BE2C (cell line): ENCODE measurements around the gene STXBP3.

Experiments
- DNase-seq: peaks from one replicate; pipeline ENCODE4 v3.0.0-alpha.2; 2020
- H3K27me3 ChIP-seq: fragments of 250-450 bp; sonication (Bioruptor Pico); 2 replicates; pipeline ENCODE4 v1.5.1; 2020; ENCODE audit warnings: mild to moderate bottlenecking
- H3K36me3 ChIP-seq: fragments of 250-450 bp; sonication (Bioruptor Pico); 2 replicates; pipeline ENCODE4 v1.5.1; 2020; ENCODE audit warnings: mild to moderate bottlenecking
- H3K4me1 ChIP-seq: fragments of 250-450 bp; sonication (Bioruptor Pico); 2 replicates; pipeline ENCODE4 v1.5.1; 2020
- H3K4me3 ChIP-seq: 2 replicates; pipeline ENCODE4 v1.5.1; 2011; ENCODE audit warnings: low read depth, low read length
- H3K9me3 ChIP-seq: fragments of 250-450 bp; sonication (Bioruptor Pico); 2 replicates; pipeline ENCODE4 v1.5.1; 2020
- TF ChIP-seq, protein P1 (sequence below): IDR thresholded peaks from 2 replicates; pipeline ENCODE4 v1.5.1; 2012; ENCODE audit warnings: mild to moderate bottlenecking, low read depth, low read length

STXBP3 gene

DNA sequence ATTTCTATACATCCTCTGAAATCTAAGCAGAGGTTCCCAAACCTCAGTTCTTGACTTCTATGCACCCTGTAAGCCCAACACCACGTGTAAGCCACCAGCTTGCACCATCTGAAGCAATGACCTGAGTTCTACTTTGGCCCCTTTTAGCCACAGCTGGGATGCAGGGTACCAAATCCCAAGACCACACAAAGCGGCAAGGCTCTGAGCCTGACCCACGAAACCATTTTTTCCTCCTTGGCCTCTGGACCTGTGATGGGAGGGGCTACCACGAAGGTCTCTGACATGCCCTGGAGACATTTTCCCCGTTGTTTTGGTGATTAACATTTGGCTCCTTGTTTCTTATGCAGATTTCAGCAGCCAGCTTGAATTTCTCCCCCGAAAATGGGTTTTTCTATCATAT is 38.8 kb downstream of the STXBP3 start:
- TF ChIP-seq, protein P1, sequence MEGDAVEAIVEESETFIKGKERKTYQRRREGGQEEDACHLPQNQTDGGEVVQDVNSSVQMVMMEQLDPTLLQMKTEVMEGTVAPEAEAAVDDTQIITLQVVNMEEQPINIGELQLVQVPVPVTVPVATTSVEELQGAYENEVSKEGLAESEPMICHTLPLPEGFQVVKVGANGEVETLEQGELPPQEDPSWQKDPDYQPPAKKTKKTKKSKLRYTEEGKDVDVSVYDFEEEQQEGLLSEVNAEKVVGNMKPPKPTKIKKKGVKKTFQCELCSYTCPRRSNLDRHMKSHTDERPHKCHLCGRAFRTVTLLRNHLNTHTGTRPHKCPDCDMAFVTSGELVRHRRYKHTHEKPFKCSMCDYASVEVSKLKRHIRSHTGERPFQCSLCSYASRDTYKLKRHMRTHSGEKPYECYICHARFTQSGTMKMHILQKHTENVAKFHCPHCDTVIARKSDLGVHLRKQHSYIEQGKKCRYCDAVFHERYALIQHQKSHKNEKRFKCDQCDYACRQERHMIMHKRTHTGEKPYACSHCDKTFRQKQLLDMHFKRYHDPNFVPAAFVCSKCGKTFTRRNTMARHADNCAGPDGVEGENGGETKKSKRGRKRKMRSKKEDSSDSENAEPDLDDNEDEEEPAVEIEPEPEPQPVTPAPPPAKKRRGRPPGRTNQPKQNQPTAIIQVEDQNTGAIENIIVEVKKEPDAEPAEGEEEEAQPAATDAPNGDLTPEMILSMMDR = no peak
- H3K36me3 ChIP-seq = peaks cover 4% of the 10 kb centered on the region; the same call in 1 of the 2 replicates
- H3K27me3 ChIP-seq = no peaks in the 10 kb centered on the region
- no peak overlapping the region for H3K4me3 ChIP-seq
- no peaks in the 10 kb centered on the region for H3K4me1 ChIP-seq
- H3K9me3 ChIP-seq = peaks cover 3% of the 10 kb centered on the region; the same call in 1 of the 2 replicates
- no peak for DNase-seq

DNA sequence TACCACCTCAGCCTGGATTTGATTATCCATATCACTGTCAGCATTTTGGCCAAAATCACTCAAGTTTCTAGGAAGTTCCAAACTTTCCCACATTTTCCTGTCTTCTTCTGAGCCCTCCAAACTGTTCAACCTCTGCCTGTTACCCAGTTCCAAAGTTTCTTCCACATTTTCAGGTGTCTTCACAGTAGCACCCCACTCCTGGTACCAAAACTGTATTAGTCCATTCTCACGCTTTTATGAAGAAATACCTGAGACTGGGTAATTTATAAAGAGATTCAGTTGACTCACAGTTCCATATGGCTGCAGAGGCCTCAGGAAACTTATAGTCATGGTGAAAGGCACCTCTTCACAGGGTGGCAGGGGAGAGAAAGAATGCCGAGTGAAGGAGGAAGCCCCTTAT is 39.4 kb downstream of the STXBP3 start:
- TF ChIP-seq, protein P1 = no peak
- Histone ChIP-seq H3K36me3 (peaks cover 4% of the 10 kb centered on the region; the same call in 1 of the 2 replicates), H3K27me3 (no peaks in the 10 kb centered on the region), H3K9me3 (peaks cover 3% of the 10 kb centered on the region; the same call in 1 of the 2 replicates), H3K4me1 (no peaks in the 10 kb centered on the region), H3K4me3 (no peak overlapping the region)
- DNase-seq = no peak

GRCh38 chr1:108791790-108792189 is 45.3 kb downstream of the STXBP3 start:
- H3K36me3 ChIP-seq = peaks cover 3% of the 10 kb centered on the region; the same call in 1 of the 2 replicates
- no peak overlapping the region for H3K4me3 ChIP-seq
- TF ChIP-seq, protein P1 = no peak
- no peaks in the 10 kb centered on the region for H3K4me1 ChIP-seq
- no peaks in the 10 kb centered on the region for H3K9me3 ChIP-seq
- DNase-seq = no peak
- no peaks in the 10 kb centered on the region for H3K27me3 ChIP-seq

DNA sequence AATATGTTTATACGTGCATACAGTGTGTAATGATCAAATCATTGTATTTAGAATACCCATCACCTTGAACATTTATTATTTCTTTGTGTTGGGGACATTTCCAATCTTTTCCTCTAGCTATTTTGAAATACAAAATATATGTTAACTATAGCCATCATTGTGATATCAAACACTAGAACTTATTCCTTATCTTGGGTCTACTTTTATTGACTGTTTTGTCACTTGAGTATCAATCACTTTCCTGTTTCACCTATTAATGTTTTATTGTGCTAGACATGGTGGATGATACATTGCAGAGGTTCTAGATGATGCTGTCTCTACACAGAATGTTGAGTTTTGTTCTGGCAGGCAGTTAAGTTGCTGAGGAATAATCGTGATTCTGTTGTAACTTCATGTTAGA is 45.9 kb downstream of the STXBP3 start:
- no peak for DNase-seq
- H3K9me3 ChIP-seq = no peaks in the 10 kb centered on the region
- TF ChIP-seq, protein P1 = no peak
- H3K27me3 ChIP-seq = no peaks in the 10 kb centered on the region
- no peaks in the 10 kb centered on the region for H3K4me1 ChIP-seq
- H3K4me3 ChIP-seq = no peak overlapping the region
- peaks cover 3% of the 10 kb centered on the region; the same call in 1 of the 2 replicates for H3K36me3 ChIP-seq

- Histone ChIP-seq H3K9me3 (no peaks in the 10 kb centered on the region), H3K36me3 (peaks cover 3% of the 10 kb centered on the region; the same call in 1 of the 2 replicates), H3K4me3 (no peak overlapping the region), H3K4me1 (no peaks in the 10 kb centered on the region), H3K27me3 (no peaks in the 10 kb centered on the region)
- DNase-seq = no peak
- TF ChIP-seq, protein P1 = no peak
These were observed 52.5 kb downstream of the STXBP3 start for GRCh38 chr1:108799001-108799400.

DNA sequence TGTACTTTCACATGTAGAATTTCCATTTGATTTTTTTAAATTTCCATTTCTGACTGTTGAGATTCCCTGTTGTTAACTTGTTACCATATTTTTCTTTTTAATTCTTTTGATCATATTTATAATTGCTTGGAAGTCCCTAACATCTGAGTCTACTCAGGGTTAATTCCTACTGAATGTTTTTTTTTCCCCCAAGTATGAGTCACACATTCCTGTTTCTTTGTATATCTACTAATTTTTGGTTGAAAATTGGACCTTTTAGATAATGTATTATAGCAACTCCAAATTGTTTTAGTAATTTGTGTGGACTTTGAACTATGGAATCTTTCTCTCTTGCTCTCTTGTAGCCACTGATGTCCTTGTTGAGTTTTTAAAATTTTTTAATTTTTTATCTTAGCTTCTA is 54.6 kb downstream of the STXBP3 start:
- no peaks in the 10 kb centered on the region; the same call in 1 of the 2 replicates for H3K36me3 ChIP-seq
- TF ChIP-seq, protein P1 = no peak

More for the DNA sequence above, 54.6 kb downstream of the STXBP3 start:
- H3K9me3 ChIP-seq = no peaks in the 10 kb centered on the region
- DNase-seq = no peak
- H3K4me3 ChIP-seq = no peak overlapping the region
- no peaks in the 10 kb centered on the region for H3K27me3 ChIP-seq
- no peaks in the 10 kb centered on the region for H3K4me1 ChIP-seq
